HUDEP-2 (cell line): Measurements from ENCODE around the gene HSD17B8.

Experiments used
- DNase-seq, 76 experiments: peaks; one replicate each; lab custom pipeline; 2025; ENCODE audit not compliant: unreplicated experiment in 76 of 76; lab: John Stamatoyannopoulos, UW

The HSD17B8 gene

DNA sequence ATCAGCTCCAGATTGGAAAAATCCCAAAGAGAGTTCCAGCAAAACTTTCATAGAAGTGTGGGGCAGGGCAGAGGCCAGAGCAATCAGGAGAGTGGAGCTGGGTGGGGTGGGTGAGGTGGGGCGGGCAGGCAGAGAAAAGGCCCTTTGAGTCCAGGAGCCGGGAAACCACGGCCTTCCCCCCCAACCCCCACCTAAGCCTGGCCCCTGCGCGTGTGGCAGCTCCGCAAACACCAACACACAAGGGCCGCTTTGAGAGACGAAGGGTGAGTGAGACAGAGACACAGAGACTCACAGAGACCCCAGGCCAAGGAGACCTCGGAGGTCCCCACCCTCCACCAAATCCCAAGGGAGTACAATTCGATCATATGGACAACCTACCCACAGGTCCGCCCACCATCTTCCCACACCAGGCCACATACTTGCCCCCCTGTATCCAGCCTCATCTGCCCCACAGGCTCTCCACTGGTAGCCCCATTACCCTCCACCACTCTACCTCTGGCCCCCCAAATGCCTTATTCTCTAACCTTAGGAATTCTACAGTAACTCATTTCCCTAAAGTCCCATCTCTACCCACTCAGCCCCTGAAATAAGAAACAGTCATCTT is 13.8 kb upstream of the HSD17B8 start:
- no peak for DNase-seq

DNA sequence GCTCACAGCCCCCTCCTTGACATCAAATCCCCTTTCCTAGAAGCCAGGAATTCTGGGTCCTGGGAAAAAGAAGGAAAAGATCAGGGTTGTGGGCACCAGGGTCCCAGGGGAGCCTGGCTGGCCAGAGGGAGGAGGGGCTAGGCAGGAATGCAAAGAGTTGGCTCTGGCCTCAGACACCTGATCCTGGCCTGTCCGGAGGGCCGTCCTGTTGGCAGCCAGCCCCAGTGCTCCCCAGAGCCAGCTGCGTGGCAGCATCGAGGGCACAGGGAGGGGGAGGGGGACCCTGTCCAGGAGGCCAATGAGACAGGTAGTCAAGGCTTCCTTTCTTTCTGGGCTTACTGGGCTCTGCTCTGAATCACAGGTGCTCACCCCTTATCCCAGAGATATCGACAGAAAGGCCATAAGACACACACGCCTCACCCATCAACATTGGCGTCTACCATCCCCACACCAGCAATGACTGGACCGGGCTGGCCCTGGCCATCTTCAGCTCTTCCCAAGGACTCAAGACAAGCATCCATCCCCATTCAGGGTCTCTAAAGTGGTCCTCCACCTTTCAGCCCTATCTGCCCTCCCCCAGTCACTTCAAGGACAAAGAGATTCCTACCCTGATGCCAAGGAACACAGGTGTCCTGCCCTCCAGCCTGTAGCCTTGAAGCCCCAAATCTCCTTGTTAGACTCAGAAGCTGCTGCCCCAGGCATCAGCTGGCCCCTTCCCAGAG is 12.9 kb upstream of the HSD17B8 start:
- no peak for DNase-seq

DNA sequence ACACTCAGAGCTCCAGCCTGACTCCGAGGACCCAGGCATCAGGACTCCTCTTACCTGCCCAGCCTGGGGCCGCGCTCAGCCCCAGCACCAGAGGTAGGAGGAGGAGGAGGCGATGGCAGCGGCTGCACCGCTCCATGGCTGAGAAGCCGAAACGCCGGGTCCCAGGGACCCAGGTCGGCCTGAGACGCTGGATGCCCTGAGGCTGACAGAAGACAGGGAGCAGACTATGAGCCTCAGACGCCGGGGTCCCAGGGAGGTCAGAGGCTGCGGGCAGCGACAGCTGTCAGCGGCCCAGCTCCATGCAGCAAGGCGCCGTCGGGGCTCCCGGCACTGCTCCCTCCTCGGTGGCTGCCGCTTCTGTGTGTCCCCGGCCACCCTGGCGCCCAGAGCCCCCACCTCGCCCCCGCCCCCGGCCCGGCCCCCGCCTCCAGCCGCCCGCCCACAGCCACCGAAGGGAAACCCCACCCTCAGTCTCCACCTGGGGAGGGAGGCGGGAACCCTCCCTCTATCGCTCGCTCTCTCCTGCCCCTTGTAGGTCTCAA is 12.3 kb upstream of the HSD17B8 start, which contains the start of gene COL11A2:
COL11A2 (minus strand) TSS at position 363 of the 542 bp plus-strand sequence; CDS start at position 136, 227 bp downstream.
- no peak for DNase-seq

DNA sequence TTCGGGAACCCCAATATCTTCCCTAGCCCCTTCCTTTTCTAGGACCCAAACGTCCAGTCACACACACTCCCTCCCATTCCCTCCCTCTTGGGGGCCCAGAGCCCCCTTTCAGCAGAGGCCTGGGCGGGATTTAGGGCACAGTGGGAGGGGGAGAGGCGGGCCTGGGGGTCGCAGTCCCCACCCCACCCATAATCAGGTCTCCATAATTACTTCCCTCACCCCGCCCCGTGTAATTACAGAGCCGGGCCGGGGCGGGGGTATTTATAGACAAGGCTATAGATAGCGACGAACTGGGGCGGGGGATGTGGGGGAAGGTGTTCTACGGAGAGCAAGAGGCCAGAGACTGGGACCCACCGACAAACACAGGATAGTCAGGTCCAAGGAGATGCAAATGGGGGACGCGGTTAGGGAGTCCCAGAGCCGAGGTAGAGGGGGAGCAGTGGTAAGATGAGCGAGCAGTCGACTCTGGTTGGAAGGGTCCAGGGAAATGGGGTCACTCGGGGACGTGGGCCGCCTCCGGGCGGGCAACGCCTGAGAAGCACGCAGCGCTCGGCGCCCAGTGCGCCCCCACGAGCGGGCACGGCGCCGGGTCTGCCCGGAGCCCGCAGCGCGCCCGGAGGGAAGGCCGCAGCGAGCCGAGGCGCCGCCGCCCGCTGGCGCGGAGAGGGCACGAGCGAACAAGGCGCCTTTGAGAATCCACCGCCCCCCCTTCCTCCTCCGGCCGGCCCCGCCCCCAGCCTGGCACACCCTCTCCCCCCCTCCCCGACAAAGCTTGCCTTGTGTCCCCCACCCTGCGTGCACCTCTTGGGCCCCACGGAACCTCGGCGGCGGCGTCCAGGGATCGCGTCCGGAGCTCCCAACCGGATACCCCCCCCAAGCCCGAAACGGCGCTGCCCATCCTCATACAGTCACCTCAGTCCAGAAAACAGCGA is 11.5 kb upstream of the HSD17B8 start:
- DNase-seq = no peak

DNA sequence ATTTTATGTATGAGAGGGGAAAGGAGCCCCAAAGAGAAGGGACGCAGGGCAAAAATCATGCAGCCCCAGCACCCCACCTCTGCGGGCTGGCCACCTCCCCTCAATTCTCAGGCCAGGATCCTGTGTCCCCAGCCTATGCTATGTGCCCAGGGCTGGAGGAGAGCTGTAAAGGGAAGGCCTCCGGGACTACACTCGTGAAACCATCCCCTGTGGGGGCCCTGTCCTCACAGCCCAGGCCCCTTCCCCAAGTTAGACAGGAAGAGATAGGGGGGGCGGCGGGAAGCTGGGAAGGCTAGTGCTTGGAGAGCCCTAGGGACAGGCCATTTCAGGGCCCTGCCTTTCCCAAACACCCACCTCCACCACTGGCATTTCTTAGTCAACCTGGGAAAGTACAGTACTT is 10.8 kb upstream of the HSD17B8 start:
- no peak for DNase-seq

DNA sequence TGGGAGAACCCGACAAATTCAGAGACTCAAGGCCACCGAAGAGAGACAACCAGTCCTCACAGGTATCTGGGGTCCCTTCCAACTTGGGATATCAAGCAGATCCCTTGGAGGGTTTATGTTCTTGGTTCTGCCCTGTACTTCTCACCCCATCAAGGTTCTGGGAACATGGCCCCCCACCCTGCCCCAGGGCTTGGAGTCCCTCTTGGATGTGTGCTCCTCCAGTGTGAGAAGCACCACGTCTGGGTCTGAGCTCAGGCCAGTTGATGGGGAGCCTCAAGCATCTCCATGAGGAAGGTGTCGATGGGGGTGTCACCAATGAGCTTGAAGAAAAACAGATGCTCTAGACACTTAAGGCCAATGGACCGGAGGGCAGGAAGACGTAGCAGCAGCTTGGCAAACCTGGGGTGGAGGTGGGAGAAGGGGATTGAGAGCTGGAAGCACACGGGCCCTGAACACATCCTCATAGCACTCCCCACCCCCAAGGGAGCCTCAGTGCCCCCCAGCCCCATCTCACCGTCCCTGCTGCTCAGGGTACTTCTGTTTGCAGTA is 9.9 kb upstream of the HSD17B8 start:
- DNase-seq = no peak

DNA sequence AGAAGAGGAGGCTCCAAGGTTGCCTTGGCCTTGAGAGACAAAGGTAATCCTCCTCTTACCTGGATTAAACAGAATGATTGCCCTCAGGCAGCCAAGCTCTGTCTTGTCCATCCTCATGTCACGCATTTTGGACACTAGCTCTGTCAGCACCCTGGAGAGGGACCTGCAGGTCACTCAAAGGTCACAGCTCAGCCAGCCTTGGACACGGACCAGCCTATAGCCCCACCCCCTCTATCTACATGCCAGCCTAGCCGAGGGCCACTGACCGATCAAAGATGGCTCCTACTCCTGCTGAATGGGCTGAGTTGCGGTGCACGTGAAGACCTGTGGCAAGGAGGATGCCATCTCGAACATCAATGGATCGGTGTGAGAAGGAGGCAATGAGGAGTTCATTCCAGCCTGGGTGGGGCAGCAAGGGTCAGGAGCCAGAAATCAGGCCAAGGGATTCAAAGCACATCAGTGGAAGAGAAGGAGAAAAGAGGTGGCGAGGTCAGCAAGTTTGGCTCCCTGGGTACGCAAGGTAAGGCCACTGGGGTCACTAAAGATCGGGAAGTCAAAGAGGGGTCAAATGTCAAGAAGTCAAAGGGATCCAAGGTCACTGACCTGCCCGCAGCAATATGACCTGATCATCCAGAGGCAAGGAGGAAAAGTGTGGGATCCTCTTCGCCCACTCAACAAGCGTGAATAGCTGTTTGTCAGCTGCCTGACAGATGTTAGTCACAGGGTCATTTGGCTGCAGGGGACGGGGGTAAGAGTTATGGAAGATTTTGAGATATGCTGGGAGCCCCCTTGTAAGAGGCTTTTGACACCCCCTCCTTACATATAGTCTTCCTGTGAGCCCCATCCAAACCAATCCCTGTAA is 8.9 kb upstream of the HSD17B8 start:
- peak in 2 of 76 experiments; percentile 25 to 34 for DNase-seq

DNA sequence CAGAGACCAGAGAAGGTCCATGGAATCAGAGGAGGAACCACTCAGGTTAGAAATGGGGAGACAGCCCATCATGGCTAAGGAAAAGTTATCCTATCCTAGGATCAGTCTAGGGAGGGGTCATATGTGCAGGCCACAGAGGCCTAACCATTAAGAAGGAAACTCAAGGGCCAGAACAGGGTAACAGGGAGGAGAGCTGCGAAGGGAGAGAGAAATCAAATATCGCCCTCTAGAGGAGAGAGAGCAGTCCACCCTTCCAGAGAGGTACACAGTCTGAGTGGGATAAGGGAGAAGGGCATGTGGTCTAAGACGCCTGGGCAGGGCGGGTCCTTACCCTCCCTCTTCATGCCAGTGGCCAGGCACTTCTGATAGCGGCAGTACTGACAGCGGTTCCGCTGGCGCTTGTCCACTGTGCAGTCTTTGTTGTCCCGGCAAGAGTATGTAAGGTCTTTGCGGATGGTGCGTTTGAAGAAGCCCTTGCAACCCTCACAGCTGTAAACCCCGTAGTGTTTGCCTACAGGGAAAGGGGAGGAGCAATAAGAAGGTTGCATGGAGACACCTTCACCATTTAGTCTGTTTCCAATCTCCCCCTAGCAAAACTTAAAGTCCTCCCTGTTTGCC is 6.9 kb upstream of the HSD17B8 start:
- DNase-seq = peak in 74 of 76 experiments; percentile 33 to 97 (median 90)

DNA sequence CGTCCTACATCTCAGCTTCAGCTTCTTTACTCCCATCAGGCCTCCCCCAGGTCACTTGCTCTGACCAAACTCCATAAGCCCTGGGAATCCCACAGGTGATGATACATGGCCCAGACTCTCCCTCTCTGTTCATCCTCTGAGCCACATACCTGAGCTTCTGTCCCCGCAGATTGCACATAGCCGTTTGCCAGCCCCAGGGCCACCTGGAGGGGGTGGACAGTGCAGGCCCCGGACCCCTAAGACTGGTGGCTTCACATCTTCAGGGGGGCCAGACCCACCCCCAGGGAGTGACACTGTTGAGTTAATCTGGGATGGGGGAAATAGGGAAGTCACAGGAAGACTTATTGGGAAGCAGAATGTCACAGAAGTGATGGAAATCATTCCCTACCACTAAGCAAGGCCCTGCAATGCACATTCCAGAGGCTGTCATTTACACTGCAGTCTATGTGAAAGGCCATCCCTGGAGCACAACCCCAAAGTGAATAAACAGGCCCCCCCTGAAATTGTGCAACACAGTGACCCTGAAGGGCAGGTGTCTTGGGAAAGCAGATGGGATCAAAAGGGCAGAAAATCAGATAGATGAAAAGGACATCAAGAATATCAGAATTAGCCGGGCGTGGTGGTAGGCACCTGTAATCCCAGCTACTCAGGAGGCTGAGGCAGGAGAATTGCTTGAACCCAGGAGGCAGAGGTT is 6.1 kb upstream of the HSD17B8 start:
- DNase-seq = no peak

DNA sequence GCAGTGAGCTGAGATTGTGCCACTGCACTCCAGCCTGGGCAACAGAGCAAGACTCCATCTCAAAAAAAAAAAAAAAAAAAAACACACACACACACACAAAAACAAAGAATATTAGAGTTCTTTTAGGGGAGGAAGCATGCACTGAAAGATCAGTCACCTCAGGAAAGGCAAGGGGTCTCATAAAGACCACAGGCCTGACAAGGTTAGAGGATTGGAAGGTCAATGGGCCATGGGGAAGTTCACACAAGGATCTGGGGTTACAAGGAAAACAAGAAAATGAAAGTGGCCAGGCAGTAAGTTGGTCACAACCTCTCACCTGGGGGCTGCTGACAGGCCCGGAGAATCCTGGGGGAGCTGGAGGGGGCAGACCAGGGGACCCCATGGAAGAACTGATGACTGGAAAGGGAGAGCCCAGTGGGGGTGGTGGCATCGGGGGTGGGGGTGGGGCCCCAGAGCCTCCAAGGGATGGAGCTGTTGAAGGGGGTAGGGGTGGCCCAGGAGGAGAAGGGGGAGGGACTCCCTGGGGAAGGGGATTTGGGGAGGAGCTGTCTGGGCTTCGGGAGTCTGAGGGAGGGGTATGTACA is 5.5 kb upstream of the HSD17B8 start:
- DNase-seq = no peak

DNA sequence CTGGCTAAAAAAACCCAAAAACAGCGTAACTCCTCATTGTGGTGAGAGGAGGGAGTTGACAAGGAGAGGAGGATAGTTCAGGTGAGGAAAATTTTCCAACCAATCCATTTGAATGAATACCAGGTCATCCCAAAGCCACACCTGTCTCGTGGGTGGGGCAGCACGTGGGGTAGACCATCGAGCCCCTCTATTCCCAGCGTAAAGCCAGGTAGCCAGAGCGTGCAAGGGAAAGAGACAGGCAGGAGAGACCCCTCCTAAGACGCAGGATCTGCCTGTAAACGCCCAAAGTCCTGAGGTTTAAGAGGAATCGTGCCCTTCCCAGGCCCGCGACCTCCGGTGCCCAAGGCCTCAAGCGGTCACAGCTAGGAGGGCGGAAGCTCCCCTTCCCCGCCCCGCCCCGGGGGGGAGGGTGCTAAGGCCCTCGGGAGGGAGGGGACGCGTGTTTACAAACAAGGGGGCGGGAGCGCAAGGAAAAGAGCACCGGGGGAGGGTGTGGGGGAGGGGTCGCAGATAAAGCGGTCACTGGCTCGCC is 4.7 kb upstream of the HSD17B8 start:
- DNase-seq = peak in 71 of 76 experiments; percentile 41 to 94 (median 82)

DNA sequence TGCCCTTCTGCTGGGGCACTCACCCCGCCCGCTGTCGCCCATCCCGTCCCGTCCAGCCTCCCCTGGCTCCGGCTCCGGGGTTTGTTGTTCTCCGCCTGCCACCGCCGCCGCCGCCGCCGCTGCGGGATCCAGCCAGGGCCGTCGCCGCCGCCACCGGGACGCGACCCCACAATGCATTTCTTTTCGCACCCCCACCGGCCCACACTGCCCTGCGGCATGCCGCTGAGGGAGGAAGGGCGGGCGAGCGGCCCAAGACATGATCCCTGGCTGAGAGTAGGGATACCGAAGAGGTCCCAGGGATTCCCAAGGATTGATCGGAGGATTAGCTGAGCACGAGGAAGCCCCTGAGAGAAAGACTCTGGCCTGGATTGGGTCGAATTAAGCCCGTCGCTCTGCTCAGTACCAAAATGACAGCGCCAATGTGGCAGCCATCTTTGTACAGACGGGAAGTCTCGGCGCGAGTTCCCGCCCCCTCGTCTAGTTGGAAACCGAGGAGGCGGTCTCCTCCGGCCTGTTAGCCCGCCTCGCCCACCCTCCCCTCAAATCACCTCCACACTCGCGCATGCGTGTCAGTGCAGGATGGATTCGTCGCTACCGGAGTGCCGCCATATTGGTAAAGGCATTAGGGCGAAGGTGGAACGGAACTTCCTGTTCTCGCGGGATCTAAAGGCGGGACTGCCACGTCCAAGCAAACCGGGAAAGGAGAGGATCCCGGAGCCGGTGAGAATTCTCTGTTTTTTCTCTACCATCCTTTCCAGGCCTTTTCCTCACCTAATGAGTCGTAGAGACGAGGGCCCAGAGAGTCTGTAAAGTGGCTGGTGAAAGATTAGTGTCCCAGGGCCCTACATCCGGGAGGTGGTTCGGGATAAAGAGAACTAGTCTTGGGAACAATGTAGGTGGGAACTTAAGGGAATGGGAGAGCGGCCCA is 4.0 kb upstream of the HSD17B8 start, which contains the start of the genes RXRB and SLC39A7:
RXRB (minus strand) TSS at position 447 of the 928 bp plus-strand sequence; CDS start at position 258, 189 bp downstream.
SLC39A7 (plus strand) TSS at position 649 of the 928 bp plus-strand sequence. CDS start 379 bp downstream, outside the sequence.
- peak in 75 of 76 experiments; percentile 80 to 100 (median 99) for DNase-seq

DNA sequence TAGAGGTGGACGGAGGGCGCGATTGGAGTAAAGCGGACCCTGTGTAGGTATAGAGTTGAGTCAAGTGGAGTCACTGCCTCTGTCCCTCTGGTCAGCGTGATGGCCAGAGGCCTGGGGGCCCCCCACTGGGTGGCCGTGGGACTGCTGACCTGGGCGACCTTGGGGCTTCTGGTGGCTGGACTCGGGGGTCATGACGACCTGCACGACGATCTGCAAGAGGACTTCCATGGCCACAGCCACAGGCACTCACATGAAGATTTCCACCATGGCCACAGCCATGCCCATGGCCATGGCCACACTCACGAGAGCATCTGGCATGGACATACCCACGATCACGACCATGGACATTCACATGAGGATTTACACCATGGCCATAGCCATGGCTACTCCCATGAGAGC is 3.3 kb upstream of the HSD17B8 start:
- DNase-seq = no peak

DNA sequence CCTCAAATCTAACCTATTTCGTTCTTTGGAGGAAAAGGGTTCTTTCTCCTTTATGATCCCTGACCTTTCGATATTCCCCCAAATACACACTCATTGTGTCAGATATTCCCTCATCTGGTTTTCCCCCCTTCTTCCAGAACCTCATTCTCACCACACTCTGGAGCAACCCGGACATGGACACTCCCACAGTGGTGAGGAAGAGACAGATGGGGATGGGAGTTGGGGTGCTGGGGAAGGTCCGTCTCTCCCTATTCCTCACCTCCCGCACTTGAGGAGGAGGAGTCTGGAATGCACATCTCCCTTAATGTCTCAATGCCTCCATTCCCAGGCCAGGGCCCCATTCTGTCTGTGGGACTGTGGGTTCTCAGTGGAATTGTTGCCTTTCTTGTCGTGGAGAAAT is 2.5 kb upstream of the HSD17B8 start:
- no peak for DNase-seq

DNA sequence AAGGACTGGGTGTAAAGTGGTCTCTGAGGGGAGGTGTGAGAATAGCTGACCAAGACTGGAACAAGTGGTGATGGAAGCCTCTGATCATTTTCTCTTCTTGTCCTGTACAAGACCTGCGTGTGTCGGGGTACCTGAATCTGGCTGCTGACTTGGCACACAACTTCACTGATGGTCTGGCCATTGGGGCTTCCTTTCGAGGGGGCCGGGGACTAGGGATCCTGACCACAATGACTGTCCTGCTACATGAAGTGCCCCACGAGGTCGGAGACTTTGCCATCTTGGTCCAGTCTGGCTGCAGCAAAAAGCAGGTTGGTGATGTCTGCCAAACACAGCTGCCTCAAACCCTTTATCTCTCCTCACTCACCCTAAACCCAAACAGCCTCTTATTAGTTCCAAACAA is 1.7 kb upstream of the HSD17B8 start:
- no peak for DNase-seq

DNA sequence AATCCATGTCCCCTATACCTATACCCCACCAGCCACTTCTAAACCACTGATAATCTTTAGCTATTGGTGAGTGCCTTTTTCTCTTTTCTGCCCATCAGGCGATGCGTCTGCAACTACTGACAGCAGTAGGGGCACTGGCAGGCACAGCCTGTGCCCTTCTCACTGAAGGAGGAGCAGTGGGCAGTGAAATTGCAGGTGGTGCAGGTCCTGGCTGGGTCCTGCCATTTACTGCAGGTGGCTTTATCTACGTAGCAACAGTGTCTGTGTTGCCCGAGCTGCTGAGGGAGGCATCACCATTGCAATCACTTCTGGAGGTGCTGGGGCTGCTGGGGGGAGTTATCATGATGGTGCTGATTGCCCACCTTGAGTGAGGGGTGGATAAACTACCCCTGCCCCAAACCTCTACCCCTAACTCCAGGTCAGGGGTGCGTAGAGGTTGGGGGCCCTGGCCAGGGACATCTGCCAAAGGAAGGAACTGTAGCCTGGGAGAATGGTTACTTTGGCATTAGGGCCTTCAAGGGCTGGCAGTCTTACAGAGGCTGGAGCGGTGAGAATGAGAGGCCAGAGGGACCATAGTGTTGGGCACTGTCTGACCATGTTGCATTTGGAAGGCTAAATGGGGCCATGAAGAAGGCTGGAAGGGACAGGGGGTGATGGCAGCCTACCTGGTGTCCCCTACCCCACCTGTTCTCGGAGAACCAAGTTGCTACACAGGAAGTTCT is 851 bp upstream of the HSD17B8 start:
- DNase-seq = no peak
